Kasumi-1 (cell line): Measurements from ENCODE around the gene TTLL11.

ENCODE experiments used
- DNase-seq, 2 experiments: peaks; one replicate each; lab custom pipeline; 2025; lab: John Stamatoyannopoulos, UW

The TTLL11 gene, protein sequence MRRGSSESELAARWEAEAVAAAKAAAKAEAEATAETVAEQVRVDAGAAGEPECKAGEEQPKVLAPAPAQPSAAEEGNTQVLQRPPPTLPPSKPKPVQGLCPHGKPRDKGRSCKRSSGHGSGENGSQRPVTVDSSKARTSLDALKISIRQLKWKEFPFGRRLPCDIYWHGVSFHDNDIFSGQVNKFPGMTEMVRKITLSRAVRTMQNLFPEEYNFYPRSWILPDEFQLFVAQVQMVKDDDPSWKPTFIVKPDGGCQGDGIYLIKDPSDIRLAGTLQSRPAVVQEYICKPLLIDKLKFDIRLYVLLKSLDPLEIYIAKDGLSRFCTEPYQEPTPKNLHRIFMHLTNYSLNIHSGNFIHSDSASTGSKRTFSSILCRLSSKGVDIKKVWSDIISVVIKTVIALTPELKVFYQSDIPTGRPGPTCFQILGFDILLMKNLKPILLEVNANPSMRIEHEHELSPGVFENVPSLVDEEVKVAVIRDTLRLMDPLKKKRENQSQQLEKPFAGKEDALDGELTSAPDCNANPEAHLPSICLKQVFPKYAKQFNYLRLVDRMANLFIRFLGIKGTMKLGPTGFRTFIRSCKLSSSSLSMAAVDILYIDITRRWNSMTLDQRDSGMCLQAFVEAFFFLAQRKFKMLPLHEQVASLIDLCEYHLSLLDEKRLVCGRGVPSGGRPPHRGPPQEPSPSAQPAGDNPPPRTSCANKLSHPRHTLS

DNA sequence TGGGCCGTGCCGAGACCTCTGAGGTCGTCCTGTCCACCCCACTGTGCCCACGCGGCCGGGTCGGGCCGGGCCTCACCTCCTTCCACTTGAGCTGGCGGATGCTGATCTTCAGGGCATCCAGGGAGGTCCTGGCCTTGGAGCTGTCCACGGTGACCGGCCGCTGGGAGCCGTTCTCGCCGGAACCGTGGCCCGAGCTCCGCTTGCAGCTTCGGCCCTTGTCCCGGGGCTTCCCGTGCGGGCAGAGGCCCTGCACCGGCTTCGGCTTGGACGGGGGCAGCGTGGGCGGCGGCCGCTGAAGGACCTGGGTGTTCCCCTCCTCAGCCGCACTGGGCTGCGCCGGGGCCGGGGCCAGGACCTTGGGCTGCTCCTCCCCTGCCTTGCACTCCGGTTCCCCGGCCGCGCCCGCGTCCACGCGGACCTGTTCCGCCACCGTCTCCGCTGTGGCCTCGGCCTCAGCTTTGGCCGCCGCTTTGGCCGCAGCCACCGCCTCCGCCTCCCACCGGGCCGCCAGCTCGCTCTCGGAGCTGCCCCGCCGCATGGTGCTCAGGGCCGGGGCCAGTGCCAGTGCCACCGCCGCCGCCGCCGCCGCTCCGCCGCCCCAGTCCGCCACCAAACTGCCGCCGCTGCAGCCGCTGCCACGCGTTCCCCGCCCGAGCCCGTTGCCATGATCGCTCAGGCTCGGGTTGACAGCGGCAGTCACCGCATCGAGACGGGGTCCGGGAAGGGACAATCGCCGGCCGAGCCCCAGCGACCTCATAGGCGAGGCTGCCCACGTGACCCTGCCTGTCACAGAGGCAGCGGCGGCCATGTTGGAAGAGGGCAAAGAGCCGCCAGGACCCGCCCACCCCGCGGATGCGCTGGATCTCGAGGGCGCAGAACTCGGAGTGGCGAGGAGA, at the start of gene TTLL11:
Gene TTLL11 (minus strand): TSS at position 698 of the 896 bp plus-strand sequence. CDS start 160 bp downstream, at position 538.
- DNase-seq, result peak; percentile 90 to 93

DNA sequence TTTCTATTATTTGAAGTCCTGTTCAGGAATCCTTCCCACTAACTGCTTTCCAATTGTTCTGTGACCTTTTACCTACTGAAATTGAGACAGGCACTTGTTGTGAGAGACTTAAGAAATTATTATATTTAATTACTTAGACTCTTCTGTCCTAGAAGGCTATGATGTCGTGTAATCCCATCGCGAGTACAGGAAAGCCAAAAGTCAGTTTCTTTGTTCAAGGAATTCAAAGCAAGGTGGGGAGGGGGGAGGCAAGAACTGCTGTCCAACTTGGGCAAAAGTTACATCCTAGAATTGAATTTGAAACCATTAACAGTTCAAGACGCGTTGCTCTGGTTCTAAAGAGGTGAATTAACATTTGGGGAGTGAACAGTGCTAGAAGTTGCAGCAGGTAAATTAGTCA, 48.6 kb upstream of the TTLL11 start:
- DNase-seq, result no peak

DNA sequence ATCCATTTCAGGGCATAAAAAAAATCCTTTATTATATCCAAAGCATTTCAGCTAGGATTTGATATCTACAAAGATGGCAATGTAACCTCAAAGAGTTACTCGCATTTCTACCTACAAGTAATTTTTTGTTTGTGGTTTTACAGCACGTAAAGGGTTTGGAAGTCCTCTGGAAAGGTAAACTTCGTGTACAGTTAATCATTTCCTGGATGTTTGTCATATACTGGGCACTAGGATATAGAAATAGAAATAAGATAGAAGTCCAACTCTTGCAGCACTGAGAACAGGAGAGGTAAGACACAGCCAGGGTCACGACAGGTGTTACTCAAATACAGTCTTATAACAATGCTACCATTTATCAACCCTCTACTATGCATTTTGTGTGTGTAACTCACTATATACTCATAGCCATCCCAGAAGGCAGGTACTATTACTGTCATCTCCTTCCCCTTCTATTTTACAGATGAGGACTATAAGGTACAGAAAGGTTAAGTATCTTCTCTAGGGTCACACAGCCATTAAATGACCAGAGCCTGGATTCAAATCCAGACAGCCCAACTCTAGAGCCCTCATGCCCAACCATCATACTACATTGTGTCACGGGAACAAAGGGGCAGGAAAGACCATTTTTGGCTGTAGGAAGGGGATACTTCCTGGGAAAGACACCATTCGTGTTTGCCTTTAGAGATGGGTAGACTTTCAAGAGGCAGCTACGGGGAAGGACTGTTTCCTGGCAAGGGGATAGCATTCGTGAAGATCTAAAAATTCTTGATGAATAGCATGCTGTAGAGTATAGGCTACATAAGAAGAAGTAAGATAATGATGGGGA, 47.5 kb upstream of the TTLL11 start:
- DNase-seq, result no peak

DNA sequence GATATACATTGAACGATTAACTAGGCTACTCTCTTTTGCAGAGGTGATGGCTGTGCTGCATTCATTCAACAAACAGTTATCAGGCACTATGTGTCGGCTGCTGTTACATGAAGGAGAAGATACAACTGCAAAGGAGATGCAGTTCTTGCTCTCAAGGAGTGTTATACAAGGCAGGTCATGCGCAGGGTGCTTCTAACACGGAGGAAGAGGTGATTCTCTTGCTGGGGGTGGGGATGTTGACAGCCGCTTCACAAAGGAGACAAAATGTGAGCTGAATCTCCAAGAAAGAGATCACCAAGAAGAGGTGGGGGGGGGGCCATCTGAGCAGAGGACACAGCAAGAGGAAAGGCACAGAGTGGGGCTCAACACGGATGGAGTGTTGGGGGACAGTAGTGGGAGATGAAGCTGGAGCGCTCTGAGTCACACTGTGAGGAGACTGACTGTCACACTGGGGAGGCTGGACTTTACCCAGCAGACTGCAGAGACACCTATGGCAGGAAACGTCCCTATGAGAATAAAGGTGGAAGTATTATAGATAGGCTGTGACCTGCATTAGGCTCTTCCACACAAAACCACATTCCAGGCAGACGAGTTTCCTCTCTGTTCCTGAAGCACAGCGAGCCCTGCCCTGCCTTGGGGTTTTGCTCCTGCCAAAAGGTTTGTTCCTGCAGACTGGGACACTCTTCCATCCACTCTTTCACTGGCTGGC, 45.6 kb upstream of the TTLL11 start:
- no peak for DNase-seq

DNA sequence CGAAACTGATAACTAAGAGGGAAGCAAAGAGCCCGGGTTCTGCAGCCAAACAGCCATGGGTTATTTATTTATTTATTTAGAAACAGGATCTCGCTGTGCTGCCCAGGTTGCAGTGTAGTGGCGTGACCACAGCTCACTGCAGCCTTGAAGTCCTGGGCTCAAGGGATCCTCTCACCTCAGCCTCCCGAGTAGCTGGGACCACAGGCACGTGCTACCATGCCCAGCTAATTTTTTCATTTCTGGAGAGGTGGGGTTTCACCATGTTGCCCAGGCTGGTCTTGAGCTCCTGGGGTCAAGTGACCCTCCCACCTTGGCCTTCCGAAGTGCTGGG, 42.4 kb upstream of the TTLL11 start:
- no peak for DNase-seq

DNA sequence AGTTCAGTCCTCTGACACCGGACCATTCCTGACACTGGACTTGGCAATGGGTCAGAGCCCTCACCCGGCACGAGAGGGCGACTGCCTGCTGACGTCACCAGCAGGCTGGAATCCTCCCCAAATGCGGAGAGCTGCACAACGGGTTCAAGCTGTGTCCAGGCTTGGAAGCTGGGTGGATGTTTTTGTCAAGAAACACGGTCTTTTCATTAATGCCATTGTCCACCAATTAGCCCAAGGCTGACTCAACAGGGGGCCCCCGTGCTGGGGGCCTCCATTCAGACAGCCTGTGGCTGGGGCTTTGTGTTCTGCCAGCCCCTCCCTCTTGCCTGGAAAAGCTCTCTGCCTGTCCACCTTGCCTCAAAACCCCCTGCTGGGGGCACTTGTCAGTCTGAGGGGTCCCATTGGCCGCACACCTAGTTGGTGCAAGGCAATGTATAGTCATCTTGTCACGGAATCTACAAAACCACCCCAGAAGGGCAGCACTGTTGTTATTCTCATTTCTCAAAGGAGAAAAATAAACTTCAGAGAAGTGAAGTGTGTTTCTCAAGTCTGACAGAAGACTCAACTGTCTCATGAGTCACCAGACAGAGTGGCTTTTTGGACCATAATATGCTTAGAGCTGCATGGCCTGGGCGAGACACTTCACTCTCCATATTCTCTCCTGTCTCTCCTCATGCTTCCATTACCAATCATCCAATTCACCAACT, 41.9 kb upstream of the TTLL11 start:
- DNase-seq, result no peak

DNA sequence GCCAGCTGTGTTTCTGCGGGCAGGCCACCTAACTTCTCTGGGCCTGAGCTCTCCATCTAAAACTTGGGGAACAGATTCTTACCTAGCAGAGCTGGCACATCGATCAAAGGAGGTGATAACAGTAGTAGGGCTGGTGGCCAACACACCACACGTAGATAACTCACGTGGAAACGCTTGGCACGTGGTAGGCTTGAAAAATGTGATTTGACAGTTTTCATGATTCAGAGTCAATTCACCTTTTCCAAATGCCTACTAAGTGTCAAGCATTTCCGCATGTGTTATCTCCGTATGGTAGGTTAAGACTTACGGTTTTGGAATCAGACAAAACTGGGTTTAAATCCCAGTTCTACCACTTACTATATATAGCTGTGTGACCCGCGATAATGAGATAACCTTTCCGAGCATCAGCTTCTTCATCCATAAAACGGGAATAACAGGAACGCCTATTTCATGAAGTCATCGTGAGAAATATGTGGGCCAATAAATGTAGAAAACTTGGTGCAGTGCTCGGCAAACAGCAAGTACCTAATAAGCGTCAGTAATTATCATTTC, 41.0 kb upstream of the TTLL11 start:
- DNase-seq, result no peak

DNA sequence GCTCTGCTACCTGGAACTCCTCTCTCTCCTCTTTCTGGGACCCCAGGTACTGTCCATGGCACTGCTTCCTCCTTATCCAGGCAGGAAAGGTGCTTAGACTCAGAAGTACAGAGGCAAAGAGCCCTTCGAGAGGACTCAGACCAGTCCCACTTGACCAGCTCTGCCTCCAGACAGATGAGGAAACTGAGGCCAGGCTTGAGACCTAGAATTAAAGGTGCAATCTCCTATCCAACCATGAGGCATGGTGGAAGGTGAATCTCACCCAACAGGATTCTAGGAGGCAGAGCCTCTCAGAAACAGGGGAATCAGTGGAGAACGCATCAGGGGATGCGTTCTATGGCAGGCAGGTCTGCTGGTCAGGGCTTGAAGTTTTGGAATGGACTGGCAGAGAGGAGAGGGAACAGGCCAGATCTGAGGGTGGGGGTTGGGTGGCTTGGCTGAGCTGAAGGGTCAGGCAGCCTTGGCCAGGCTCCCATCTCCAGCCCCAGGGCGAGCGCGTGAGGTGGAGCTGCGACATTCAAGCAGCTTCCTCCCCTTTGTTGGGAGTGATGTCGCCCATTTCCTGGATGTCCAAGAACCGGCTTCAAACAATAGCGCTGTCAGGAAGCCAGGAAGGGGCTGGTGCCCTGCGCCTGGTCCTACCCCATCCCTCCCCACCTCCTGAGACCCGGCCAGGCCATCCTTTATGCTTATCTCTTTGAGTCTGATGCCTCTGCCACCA, 40.3 kb upstream of the TTLL11 start:
- no peak for DNase-seq

DNA sequence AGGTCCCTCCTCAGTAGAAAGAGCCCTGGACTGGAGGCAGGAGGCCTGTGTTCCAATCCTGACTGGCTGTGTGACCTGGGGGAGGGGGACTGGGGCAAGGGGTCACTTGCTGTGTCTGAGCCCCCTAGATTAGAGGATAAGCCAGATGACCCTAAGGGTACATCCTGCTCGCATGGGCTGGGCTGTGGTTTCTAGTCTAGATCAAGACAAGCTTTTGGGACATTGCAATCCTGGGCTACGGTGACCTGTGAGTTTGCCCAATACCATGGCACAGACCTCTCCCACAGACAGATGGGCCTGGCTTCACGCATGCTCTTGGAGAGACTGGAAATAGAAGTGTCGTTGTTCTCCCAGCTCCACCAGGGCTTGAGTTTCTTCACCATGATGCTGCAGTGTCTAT, 39.4 kb upstream of the TTLL11 start:
- DNase-seq, result no peak

DNA sequence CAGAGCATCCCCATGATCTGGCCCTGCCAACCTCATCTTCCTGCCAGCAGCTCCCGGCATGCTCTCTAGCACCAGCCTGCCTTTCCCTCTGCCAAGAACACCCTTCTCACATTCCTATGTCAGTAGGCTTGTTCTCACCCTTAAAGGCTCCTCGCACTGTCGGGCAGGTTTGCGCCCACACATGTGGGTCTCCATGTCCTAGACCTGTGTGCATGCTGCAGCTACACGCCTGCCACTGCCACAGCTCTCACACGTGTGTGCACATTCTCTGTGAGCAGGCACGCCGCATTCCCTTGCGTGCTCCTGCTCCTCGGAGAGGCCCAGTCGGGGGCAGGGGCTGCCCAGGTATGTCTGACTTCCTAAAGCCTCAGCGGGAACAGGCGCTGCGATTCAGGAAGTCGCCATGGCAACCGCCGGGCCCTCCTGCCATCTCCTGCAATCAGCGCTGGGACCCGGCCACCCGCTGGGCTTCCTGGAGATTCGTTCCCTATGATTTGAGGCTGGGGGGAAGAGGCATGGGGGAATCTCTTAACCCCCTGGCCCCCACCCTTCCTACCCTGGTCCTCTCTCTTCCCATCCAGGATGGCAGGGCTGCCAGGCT, 38.4 kb upstream of the TTLL11 start:
- no peak for DNase-seq

DNA sequence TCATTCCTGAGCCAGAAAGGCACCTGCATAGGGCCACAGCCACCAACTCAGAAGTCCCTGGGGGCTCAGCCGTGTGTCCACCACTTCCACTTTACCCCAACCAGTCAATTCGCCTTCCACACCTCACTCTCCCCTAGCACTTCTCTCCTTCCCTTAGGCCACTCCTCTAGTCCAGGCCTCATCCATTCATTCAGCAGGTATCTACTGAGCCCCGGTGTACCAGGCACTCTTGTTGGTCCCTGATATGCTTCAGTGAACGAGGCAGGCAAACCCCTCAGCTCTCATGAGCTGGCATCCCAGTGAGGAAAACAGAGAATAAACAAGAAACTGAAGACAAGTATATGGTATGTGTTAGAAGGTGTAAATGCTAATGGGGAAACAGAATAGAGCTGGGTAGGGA, 37.7 kb upstream of the TTLL11 start:
- DNase-seq, result no peak

DNA sequence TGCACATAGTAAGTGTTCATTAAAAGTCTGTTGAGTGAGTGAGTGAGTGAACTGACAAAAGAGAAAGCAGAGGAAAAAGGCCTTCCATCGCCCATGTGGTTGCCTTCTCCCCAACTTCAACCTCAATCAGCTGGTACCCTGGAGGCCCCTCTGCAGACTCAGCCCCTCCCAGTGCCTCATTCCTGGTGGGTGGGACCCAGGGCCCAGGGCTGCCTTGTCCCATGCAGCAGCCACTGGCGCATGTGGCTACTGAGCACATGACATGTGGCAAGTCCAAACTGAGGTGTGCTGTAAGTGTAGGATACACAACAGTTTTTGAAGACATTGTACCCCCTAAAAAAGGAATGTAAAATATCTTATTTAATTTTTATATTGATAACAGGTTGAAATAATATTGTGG, 36.9 kb upstream of the TTLL11 start:
- DNase-seq, result no peak

DNA sequence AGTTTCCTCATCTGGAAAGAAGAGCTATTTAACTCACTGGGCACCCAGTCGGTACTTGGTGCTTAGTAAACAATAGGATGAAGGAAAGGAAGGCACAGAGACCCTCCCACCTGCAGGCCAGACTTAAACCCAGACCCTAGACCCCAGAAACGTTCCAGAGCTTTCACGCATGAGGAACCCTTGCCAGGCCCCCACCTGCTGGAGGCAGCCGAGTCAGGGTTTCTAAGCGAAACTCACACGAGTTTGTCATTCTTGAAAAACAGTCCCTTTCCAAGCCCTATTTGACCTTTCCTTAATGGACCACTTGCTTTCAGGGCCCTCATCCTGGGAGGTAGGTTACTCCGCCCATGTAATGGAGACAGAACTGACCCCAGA, 35.8 kb upstream of the TTLL11 start:
- DNase-seq, result no peak

DNA sequence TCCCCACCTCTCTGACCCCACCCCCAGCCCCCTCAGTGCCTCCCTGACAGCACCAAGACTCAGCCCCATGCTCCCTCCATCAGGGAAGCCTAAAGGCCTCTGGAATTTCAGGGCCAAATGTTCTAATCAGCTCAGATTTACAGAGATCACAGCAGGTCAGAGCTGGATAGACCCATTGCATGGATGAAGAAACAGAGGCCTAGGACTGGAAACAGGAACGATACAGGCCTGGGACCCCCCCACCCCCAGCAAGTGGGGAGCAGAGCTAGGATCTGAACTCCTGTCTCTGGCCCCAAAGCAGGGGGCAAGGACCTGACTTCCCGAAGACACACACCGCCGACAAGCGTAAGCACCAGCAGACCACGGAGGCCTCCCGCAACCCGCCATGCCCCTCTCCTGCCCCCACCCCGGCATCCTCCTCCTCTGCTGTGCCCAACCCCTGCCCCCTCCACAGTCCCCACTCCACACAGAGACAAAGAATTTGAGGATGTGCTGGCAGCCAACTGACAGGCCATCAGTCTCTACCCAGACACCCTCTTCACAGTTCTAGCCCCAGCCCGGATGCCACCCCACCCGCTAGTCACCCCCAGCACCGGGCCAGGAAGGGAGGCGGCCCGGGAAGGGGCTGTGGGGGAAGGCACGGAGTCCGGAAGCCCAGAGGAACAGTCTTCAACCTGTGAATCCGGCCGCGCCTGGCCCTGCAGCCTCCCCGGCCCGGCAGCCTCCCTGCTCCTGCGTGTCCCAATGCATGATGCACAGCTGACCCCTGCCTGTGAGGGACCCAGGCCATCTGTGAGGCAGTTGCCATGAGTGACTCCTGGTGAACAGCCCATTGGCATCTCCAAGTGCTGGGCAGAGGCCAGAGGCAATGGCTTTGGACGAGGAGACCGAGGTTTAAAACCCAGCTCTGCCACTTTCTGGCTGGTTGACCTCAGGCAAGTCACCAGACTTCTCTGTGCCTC, 35.2 kb upstream of the TTLL11 start:
- DNase-seq, result no peak

DNA sequence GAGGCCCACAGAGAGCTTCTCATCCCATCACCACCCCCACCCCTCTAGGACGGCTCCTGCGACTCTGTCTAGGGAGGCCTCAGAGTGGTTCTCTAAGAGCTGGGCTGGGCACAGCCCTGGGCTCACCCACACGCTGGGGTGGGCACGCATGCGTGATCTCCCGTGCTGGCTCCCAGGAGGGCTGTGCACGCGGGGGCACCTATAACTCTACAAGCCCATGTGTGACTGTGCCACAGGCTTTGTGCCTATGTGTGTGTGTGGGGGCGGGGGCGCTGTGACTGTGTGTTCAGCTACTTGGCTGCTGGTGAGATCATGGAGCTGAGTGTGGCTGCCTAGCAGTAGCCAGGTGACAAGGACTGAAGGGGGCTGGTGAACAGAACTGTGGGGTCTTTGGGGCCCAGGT, 34.3 kb upstream of the TTLL11 start:
- peak in 1 of 2 experiments; percentile 4 for DNase-seq

DNA sequence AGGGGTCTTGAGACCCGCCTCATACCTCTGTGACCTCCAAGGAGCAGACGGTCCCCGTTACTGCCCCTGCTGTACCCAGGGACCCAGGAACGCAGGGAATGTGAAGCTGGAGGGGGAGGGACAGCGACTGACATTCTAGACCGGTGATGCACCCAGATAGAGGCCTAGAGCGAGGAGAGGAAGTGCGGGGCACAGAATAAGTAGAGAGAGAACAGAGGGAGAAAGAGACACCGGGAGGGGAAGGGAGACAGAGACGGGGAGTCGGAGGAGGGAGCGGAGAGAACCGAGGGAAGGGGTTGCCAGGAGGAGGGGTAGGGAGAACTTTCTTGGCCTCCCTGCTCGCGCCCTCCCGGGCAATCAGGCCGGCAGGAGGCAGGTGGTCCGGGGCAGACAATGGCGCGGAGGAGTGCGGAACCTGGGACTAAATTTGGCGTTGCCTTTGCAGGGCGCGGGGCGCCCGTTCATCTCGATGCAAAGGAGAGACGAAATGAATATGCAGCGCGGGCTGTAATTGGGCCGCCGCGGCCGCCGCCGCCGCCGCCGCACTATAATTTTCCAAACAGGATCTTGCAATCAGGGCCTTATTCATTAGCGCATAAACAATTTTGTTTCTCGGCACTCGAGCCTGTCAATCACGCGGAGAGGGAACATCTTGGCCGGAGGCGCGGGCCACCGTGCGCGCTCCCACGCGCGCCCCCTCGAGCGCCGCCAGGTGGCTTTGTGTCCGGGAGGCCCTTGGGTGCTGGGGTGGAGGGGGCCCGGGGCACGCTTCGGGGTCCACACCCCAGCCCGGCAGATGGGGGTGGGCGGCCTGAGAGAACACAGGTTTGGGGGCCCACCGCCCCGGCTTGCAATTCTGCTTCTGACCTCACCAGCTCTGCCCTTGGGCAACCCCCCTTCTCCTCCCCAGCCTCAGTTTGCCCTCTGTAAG, 33.5 kb upstream of the TTLL11 start:
- DNase-seq, result peak; percentile 21 to 40
